GM18505 (cell line): ENCODE measurements around the gene ZNF865.
A peak's percentile ranks its signal among the peaks of the same experiment; 100 is the strongest.

ENCODE experiments used
- ATAC-seq: cut with Tn5 transposase; IDR thresholded peaks from one replicate; pipeline ENCODE4 v1.9.1; 2021; ENCODE audit not compliant: unreplicated experiment
- POLR2A ChIP-seq: IDR thresholded peaks from 4 replicates; pipeline ENCODE4 v1.6.1; 2011; ENCODE audit warnings: borderline replicate concordance; ENCODE audit not compliant: insufficient read depth, insufficient read length; ENCODE audit errors: extremely low read depth

ZNF865 gene

DNA sequence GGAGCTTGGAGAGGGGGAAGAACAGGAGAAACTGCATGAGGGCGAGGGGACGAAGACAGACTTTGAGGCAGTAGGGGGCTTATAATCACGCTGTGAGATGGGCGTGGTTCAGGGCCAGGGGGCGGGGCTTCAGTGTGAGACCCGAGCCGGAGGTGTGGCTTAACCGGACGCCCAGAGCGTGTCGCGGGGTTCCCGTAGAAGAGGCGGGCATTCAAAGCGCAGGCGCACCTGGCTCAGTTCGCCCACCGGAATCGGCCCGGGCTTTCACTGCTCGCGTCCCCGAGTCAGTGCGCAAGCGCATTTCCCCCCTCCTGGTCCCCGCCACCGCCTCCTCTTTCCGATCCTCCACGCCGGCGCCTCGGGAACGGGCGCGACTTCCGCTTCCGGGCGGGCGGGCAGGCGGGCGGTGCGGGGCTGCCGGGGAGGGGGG is 225 bp upstream of the ZNF865 start:
- peak; percentile 67 for ATAC-seq

DNA sequence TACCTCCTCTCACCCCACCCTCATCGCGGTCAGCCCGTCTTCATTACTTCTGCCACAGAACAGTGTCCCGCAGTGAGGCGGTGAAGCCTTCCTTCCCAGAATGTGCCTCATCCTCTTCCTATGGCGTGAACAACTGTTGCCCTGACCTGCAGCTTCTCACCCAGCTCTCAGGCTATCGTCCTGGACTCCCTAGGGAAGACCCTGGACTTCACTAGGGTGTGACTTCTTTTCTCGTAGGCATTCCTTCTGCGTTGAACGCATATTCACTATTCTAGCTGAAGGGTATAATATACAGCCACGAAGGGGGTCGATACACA is 982 bp downstream of the ZNF865 start:
- no peak for ATAC-seq
- no peak for TF ChIP-seq POLR2A

More for the DNA sequence above, 225 bp upstream of the ZNF865 start:
- TF ChIP-seq POLR2A, result peak; percentile 14

DNA sequence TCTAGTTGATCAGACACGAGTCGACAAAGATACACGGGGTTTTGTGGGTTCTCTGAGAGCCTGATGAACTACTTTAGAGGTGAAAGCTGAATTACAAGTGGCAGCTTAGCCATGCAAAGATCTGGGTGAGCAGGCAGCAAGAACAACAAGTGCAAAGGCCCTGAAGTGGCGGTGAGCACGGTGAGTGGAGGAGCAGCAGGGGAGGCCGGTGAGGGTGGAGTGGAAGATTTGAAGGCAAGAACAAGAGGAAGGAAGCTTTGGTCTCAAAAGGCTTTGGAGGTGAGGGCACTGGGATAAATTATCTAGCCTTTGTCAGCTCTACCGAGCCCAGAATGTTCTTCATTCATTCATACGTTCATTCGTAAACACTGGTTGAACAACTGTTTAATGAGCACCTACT is 1.4 kb downstream of the ZNF865 start:
- TF ChIP-seq POLR2A, result no peak
- ATAC-seq, result no peak

DNA sequence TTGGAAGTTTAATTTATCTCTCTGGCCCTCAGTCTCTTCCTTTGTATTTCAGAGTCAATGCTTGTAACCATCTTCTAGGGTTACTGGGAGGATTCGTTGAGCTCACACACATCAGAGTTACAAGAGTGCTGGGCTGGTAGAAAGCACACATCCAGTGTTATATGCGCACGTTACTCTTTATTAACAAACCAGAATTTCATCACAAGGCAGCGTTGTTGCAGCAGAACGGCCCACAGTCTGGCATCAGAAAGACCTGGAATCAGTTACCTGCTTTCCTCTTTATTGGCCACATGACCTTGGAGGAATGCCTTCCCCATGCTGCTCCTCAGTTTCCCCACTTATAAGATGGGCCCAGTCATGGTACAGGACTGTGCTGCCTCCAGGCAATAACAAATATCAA is 3.9 kb downstream of the ZNF865 start:
- no peak for ATAC-seq
- no peak for TF ChIP-seq POLR2A

DNA sequence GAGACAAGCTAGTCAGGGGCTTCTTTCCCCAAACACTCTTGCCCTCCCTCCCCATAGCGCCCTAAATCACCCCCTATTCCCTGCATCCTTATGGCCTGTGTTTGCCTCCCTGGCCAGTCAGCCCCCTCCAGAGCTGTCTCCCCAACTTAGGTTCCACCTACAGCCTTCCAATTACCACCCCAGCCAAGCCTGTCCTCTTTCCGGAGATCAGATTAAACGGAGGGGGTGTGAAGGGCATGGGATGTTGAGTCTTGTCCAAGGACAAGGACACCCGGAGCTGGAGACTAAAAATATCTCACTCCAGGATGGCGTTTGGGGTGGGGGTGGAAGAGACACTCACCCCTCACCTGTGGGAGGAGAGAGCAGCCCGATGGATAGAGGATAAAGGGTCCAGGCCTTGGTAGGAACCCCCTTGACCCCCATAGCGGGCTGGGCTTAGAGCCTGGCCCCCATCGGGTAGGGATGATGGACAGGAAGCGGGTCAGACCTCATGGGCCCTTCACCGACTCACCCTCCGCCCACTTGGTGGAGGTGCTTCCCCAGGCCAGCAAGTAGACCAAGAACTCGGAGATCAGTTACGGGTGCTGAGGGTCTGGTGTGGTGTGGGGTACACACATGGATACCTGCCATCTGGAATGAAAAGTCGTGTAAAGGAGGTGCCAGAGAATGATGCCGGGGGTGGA is 6.0 kb downstream of the ZNF865 start:
- TF ChIP-seq POLR2A, result no peak
- ATAC-seq, result no peak

DNA sequence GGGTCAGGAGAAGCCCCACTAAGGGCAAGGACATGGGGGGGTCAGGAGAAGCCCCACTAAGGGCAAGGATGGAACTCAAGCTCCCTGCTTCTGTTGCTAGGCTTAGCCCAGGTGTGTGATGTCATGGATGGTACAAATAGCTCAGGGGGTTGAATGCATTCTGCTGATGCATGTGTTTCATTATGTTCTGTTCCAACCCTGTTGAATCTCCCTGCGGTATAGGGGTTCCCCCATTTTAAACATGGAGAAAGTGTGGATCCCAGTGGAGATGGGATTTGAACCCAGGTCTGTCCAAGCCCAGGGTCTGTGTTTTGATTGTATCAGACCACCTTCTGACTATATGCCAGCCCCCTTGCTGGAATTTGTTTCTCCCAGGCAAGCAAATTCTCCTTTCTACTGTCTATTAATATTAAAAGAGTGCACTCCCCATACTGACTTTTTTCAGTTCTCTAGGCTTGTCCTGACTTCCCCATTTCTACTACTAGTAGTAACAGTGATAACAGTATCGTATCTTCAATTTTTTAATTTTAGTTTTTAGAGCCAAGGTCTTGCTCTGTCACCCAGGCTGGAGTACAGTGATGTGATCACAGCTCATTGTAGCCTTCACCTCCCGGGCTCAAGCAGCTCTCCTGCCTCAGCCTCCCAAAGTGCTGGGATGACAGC is 6.7 kb downstream of the ZNF865 start:
- TF ChIP-seq POLR2A, result no peak
- ATAC-seq, result no peak

DNA sequence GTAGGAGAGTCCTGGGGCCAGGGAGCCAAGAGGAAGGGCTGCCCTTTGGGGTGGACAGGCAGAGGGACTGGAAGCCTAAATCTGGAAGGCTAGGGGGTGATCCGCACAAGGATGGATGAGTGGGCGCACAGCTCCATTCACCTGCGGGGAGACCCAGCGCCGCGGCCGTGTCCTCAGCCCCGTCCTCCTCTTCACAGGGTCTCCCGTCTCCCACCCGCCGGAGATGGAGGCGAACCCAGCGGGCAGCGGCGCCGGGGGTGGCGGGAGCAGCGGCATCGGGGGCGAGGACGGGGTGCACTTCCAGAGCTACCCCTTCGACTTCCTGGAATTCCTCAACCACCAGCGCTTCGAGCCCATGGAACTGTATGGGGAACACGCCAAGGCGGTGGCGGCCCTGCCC is 7.9 kb downstream of the ZNF865 start:
- ATAC-seq, result no peak
- no peak for TF ChIP-seq POLR2A

DNA sequence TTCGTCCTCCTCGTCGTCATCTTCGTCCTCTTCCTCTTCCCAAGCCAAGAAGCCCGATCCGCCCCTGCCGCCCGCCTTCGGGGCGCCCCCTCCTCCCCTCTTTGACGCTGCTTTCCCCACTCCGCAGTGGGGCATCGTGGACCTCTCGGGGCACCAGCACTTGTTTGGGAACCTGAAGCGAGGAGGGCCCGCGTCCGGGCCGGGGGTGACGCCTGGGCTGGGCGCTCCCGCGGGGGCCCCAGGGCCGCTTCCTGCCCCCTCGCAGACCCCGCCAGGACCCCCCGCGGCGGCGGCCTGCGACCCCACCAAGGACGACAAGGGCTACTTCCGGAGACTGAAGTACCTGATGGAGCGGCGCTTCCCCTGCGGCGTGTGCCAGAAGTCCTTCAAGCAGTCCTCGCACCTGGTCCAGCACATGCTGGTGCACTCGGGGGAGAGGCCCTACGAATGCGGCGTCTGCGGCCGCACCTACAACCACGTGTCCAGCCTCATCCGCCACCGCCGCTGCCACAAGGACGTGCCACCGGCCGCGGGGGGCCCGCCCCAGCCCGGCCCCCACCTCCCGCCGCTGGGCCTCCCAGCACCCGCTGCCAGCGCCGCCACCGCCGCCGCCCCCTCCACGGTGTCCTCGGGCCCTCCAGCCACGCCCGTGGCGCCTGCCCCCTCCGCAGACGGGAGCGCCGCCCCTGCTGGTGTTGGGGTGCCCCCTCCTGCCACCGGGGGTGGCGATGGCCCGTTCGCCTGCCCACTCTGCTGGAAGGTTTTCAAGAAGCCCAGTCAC is 8.7 kb downstream of the ZNF865 start:
- no peak for ATAC-seq
- no peak for TF ChIP-seq POLR2A

DNA sequence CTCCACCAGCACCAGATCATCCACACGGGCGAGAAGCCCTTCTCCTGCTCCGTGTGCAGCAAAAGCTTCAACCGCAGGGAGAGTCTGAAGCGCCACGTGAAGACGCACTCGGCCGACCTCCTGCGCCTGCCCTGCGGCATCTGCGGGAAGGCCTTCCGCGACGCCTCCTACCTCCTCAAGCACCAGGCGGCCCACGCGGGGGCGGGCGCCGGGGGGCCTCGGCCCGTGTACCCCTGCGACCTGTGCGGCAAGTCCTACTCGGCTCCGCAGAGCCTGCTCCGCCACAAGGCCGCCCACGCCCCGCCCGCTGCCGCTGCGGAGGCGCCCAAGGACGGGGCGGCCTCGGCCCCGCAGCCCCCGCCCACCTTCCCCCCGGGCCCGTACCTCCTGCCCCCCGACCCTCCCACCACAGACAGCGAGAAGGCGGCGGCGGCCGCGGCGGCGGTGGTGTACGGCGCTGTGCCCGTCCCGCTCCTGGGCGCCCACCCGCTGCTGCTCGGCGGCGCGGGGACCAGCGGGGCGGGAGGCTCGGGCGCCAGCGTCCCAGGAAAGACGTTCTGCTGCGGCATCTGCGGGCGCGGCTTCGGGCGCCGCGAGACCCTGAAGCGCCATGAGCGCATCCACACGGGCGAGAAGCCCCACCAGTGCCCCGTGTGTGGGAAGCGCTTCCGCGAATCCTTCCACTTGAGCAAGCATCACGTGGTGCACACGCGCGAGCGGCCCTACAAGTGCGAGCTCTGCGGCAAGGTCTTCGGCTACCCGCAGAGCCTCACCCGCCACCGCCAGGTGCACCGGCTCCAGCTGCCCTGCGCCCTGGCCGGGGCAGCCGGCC is 9.5 kb downstream of the ZNF865 start:
- no peak for TF ChIP-seq POLR2A
- ATAC-seq, result no peak

DNA sequence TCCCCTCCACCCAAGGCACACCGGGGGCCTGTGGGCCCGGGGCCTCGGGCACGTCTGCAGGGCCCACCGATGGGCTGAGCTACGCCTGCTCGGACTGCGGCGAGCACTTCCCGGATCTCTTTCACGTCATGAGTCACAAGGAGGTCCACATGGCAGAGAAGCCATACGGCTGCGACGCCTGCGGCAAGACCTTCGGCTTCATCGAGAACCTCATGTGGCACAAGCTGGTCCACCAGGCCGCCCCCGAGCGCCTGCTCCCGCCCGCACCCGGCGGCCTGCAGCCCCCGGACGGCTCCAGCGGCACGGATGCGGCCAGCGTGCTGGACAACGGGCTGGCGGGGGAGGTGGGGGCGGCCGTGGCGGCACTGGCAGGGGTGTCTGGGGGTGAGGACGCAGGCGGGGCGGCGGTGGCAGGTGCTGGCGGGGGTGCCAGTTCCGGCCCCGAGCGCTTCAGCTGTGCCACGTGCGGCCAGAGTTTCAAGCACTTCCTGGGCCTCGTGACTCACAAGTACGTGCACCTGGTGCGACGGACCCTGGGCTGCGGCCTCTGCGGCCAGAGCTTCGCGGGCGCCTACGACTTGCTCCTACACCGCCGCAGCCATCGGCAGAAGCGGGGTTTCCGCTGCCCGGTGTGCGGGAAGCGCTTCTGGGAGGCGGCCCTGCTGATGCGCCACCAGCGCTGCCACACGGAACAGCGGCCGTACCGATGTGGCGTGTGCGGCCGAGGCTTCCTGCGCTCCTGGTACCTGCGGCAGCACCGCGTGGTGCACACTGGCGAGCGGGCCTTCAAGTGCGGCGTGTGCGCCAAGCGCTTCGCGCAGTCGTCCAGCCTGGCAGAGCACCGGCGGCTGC is 10.3 kb downstream of the ZNF865 start:
- no peak for ATAC-seq
- TF ChIP-seq POLR2A, result no peak

DNA sequence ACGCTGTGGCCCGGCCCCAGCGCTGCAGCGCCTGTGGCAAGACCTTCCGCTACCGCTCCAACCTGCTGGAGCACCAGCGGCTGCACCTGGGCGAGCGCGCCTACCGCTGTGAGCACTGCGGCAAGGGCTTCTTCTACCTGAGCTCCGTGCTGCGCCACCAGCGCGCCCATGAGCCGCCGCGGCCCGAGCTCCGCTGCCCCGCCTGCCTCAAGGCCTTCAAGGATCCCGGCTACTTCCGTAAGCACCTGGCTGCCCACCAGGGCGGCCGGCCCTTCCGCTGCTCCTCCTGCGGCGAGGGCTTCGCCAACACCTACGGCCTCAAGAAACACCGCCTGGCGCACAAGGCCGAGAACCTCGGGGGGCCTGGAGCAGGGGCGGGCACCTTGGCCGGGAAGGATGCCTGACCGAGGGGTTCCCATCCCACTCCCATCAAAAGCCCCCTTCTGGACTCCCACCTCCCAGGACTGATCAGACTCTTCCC is 11.0 kb downstream of the ZNF865 start:
- ATAC-seq, result no peak
- TF ChIP-seq POLR2A, result no peak

DNA sequence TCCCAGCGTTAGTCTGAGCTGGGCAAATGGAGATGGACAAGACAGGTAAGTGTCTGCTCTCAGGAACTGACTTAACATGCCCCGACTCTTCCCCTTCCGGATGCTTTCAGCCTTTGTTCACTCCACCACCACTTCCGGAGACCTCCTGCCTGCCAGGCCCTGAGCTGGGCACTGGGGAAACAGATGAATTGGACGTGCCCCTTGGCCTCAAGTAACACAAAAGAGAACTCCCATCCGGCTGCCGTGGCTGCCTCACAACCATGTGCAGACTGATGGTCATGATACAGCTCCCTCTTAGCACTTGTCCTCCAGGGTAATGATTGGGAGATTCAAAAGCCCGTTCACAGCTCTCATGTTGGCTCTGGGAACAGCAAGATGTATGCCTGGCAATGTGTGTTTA is 12.0 kb downstream of the ZNF865 start:
- TF ChIP-seq POLR2A, result no peak
- no peak for ATAC-seq

DNA sequence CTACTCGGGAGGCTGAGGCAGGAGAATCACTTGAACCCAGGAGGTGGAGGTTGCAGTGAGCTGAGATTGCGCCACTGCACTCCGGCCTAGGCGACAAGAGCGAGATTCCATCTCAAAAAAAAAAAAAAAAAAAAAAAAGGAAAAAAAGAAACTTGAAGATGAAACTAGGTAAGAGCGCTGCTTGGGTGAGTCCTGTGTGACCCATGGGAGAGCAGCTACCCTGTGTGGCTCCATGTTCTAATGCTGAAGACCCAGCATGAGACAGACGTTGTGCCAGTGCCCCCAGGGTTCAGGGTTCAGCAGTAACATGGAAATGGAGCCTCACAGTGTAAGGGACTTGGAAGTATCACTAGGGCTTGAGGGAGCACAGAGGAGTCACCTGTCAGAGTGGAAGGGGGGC is 13.0 kb downstream of the ZNF865 start:
- ATAC-seq, result no peak
- no peak for TF ChIP-seq POLR2A

DNA sequence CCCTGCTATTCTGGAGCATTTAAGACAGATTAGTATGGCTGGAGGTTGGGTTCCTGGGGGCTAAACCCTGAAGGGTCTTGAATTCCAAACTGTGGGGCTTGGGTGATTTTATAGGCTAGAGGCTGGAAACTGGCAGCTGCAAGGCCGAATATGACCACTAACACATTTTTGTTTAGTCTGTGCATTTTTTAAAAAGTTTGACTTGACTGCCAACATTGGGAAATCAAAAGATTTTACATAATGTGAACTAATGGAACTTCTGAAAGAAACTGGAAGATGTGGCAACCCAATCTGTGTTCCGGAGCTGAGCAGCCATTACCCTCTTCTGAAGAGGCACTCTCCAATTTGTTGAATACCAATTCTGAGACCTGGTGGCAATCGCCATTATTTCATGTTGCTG is 13.8 kb downstream of the ZNF865 start:
- no peak for ATAC-seq
- TF ChIP-seq POLR2A, result no peak
